ENCODE results near the gene ZNF512B.

ZNF512B gene

GRCh38 chr20:63980806-63981728, 11.3 kb upstream of the ZNF512B start, which contains the start of gene PRPF6 (continued):
- peak; percentile 87 for TF ChIP-seq ZNF580 (tag by site-specific recombination; IDR thresholded peaks at IDR 0.05)
- TF ChIP-seq ZNF600 (tag by site-specific recombination; IDR thresholded peaks at IDR 0.05), result peak; percentile 66; the same call in 1 of the 2 replicates
- 0 out of 2 replicates have a peak, but pooled peaks have one; percentile 35 for TF ChIP-seq ZSCAN23 (tag by site-specific recombination; IDR thresholded peaks at IDR 0.05)
- TF ChIP-seq ZSCAN30 (tag by site-specific recombination; IDR thresholded peaks at IDR 0.05), result 0 out of 2 replicates have a peak, but pooled peaks have one; percentile 15
- TF ChIP-seq ZBTB7A (tag by site-specific recombination; IDR thresholded peaks at IDR 0.05; ENCODE audit: low read depth), result peak; percentile 74; the same call in 1 of the 2 replicates
- peak; percentile 37; the same call in 1 of the 2 replicates for TF ChIP-seq ZBTB20 (tag by site-specific recombination; IDR thresholded peaks at IDR 0.05)
- TF ChIP-seq ZBTB26 (tag by site-specific recombination; optimal IDR thresholded peaks at IDR 0.05), result peak; percentile 92
- TF ChIP-seq ZNF169 (tag by site-specific recombination; IDR thresholded peaks at IDR 0.05), result no peak
- peak; percentile 85 for TF ChIP-seq KLF8 (tag by site-specific recombination; IDR thresholded peaks at IDR 0.05)
- no peak for TF ChIP-seq MYNN (tag by site-specific recombination; IDR thresholded peaks at IDR 0.05; ENCODE audit: borderline replicate concordance)
- TF ChIP-seq YY2 (tag by site-specific recombination; IDR thresholded peaks at IDR 0.05), result 0 out of 2 replicates have a peak, but pooled peaks have one; percentile 5
- TF ChIP-seq ZNF558 (tag by site-specific recombination; IDR thresholded peaks at IDR 0.05), result no peak
- peak; percentile 60; the same call in 1 of the 2 replicates for TF ChIP-seq GLIS2 (tag by site-specific recombination; IDR thresholded peaks at IDR 0.05)
- TF ChIP-seq ZBTB8A (tag by site-specific recombination; IDR thresholded peaks at IDR 0.05), result peak; percentile 41; the same call in 1 of the 2 replicates
- TF ChIP-seq ZNF513 (tag by site-specific recombination; IDR thresholded peaks at IDR 0.05), result no peak
- TF ChIP-seq ZNF302 (tag by site-specific recombination; IDR thresholded peaks at IDR 0.05; ENCODE audit: low read depth), result no peak
- no peak for TF ChIP-seq ZNF791 (tag by site-specific recombination; IDR thresholded peaks at IDR 0.05)
- peak; percentile 87 for TF ChIP-seq KLF1 (tag by site-specific recombination; IDR thresholded peaks at IDR 0.05)
- TF ChIP-seq ZNF639 (tag by site-specific recombination; IDR thresholded peaks at IDR 0.05), result peak; percentile 71
- TF ChIP-seq KLF9 (tag by site-specific recombination; IDR thresholded peaks at IDR 0.05; ENCODE audit: low read depth), result peak; percentile 97
- peak; percentile 96 for TF ChIP-seq ZBTB11 (tag by site-specific recombination; conservative IDR thresholded peaks at IDR 0.05; ENCODE audit: low read depth)
- 0 out of 2 replicates have a peak, but pooled peaks have one; percentile 44 for TF ChIP-seq ZNF610 (tag by site-specific recombination; IDR thresholded peaks at IDR 0.05; ENCODE audit: borderline replicate concordance)
- no peak for TF ChIP-seq ZNF837 (tag by site-specific recombination; IDR thresholded peaks at IDR 0.05)
- no peak for TF ChIP-seq MEIS1 (CRISPR knock-in tag; IDR thresholded peaks at IDR 0.05; ENCODE audit: borderline replicate concordance)
- peak; percentile 21; the same call in 1 of the 2 replicates for TF ChIP-seq PBX3 (CRISPR knock-in tag; IDR thresholded peaks at IDR 0.05)
- peak; percentile 73; the same call in 1 of the 2 replicates for TF ChIP-seq ZNF501 (tag by site-specific recombination; IDR thresholded peaks at IDR 0.05)
- TF ChIP-seq KLF16 (tag by site-specific recombination; IDR thresholded peaks at IDR 0.05), result peak; percentile 99
- TF ChIP-seq ZFP69B (tag by site-specific recombination; IDR thresholded peaks at IDR 0.05), result peak; percentile 45; the same call in 1 of the 2 replicates

Measured in HEK293 (cell line).